ENCODE data around the gene KCNH5. TPM values are rescaled to one million over a fixed set of nuclear protein-coding genes. Genes with fewer than 3 reads are reported as not detected.
"Not testable (repeated sequence)": the region's sequence is repeated elsewhere in the genome, so short reads cannot be mapped to it uniquely, and the experiment has no call there.

KCNH5 gene
- total RNA-seq, 3 donors from 2014 or later, result not detected

DNA sequence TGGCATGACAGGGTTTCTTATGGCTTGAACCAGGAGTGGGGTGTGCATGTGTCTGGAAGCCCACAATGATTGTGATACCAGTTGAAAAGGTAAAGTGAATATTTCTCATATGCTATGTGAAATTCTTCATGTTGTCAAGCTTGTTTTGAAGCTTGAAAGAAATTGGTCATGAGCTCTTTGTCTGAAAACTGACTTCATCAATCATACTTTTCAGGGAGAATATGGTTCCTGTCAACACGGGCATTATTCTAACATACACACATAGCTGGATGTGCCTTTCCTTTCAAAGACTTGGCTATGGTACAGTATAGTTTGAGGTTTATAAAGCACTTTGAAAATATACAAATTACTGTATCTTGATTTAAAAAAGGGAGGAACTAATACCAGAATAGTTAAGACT is 158.8 kb downstream of the KCNH5 start:
- Mint-ChIP-seq H3K4me1 (ENCODE audit: low read depth) (no peaks in the 10 kb centered on the region), H3K27me3 (ENCODE audit: low read depth) (no peaks in the 10 kb centered on the region), H3K9me3 (no peaks in the 10 kb centered on the region), H3K36me3 (ENCODE audit: insufficient read depth) (no peaks in the 10 kb centered on the region), H3K4me3 (no peak overlapping the region)
- DNase-seq (no peak), ATAC-seq (no peak)

DNA sequence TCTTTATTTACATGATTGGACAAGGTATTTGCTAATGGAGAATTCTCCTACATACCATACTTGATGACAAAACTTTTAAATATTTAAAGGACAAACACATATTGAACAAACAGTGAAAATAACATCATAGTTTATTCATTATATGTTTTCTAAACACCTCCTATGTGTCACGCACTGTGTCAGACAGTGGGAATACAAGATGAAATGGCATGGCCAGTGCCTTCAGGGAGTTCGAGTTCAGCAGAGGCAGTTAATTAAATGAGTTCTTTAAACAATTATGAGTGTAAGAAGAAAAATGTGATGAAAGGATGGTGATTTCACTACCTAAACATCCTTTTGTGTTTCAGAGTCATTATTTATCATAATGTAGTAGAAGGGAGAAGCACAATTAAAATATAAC is 159.8 kb downstream of the KCNH5 start:
- DNase-seq (no peak), ATAC-seq (no peak)
- H3K27me3 Mint-ChIP-seq (ENCODE audit: low read depth), result no peaks in the 10 kb centered on the region
- no peaks in the 10 kb centered on the region for H3K9me3 Mint-ChIP-seq
- H3K4me3 Mint-ChIP-seq, result no peak overlapping the region
- H3K36me3 Mint-ChIP-seq (ENCODE audit: insufficient read depth), result no peaks in the 10 kb centered on the region
- no peaks in the 10 kb centered on the region for H3K4me1 Mint-ChIP-seq (ENCODE audit: low read depth)

DNA sequence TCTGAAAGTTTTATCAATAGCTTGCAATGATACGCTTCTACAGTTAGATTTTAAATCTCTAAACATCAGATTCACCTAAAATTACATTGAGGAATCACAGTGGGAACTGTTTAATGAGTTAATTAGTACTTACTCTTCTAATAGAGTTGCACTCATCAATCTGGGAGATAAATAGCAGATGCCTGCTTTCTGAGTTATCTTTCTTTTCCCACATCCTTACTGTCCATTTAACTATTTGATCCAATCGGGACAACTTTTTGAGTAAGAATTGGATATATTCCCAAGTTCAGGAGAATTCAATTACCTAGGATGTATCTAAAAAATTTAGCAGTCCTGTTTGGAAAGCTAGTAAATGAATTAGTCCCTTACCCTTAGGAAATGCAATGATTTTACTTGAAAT is 162.3 kb downstream of the KCNH5 start:
- Mint-ChIP-seq H3K4me3 (no peak overlapping the region), H3K36me3 (ENCODE audit: insufficient read depth) (no peaks in the 10 kb centered on the region), H3K27me3 (ENCODE audit: low read depth) (no peaks in the 10 kb centered on the region), H3K9me3 (no peaks in the 10 kb centered on the region), H3K4me1 (ENCODE audit: low read depth) (no peaks in the 10 kb centered on the region)
- no peak for ATAC-seq
- DNase-seq, result no peak

DNA sequence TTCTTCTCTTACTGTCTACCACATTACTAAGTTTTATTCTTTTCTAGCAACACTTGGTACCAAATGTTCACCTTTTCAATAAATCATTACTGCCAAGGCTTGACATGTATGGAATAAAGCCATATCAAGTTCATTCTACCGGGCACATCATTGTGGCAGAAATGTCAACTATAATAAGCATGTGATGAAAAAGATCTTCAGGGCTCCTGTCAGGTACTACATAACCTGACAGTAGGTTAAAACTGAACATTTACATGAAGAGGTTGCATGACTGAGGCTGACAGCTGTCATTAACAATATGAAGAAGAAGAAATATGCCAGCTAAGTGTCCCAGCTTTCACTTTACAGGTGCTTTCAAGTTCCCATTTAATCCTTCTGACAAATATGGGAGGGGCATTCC is 178.9 kb downstream of the KCNH5 start:
- Mint-ChIP-seq H3K4me1 (ENCODE audit: low read depth) (no peaks in the 10 kb centered on the region), H3K36me3 (ENCODE audit: insufficient read depth) (no peaks in the 10 kb centered on the region), H3K9me3 (no peaks in the 10 kb centered on the region), H3K27me3 (ENCODE audit: low read depth) (no peaks in the 10 kb centered on the region), H3K4me3 (no peak overlapping the region)
- ATAC-seq (no peak), DNase-seq (no peak)

DNA sequence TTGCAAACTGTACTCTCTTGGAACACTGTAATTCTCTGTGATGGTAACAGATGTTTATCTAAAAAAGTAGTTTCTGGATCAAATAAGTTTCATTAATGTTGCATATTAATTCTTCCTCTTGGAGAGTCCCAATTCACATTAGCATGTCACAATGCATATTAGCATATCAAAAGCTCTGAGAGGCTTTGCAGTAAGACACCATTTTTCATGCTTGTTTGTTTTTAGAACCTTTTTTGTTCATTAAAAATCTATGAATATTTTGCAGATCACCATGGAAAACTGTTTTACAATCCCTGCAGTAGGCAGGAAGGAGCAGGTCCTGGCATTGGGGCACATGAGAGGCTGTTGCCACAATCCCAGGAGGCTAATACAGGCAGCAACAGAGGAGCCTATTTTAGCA is 180.7 kb downstream of the KCNH5 start:
- DNase-seq (no peak), ATAC-seq (no peak)
- H3K27me3 Mint-ChIP-seq (ENCODE audit: low read depth), result no peaks in the 10 kb centered on the region
- no peaks in the 10 kb centered on the region for H3K36me3 Mint-ChIP-seq (ENCODE audit: insufficient read depth)
- no peaks in the 10 kb centered on the region for H3K9me3 Mint-ChIP-seq
- H3K4me3 Mint-ChIP-seq, result no peak overlapping the region
- H3K4me1 Mint-ChIP-seq (ENCODE audit: low read depth), result no peaks in the 10 kb centered on the region

DNA sequence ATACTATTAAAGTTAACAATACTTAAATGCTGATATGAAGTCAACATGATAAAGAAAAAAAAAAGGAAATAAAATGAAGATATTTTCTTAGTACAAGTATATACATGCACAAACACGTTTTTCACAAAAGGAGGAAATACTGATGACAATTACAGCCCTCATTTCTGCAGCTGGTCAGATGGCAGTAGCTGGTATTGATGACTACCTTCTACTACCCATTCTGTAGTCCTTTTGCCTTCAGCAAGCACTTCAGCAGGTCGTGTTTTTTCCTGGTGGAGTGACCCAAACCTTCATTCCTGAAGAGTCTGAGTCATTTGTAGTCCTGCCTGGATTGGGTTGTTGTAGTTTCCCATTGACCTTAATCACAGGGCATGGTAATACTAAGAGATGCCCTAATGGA is 187.2 kb downstream of the KCNH5 start:
- not testable (repeated sequence) for H3K9me3 Mint-ChIP-seq; H3K27me3 Mint-ChIP-seq (ENCODE audit: low read depth); ATAC-seq; DNase-seq; H3K36me3 Mint-ChIP-seq (ENCODE audit: insufficient read depth); H3K4me3 Mint-ChIP-seq; H3K4me1 Mint-ChIP-seq (ENCODE audit: low read depth)

DNA sequence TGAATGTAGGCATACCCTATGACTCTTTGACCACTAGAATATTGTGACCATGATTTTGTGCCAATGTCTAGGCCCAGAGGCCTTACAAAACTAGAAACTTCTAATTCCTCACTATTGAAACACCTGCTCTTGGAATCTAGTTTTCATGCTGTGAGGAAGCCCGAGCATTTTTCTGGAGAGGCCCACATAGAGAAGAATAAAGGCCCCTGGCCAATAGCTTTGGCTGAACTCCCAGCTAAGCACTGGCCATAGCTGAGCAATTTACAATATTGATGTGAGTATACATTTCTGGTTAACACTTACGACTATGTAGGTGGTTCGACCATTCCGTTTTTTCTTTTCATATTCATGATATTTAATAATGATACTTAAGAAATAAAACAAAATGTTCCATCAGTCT is 190.3 kb downstream of the KCNH5 start:
- H3K36me3 Mint-ChIP-seq (ENCODE audit: insufficient read depth), result no peaks in the 10 kb centered on the region
- no peak for ATAC-seq
- no peak for DNase-seq
- no peak overlapping the region for H3K4me3 Mint-ChIP-seq
- H3K27me3 Mint-ChIP-seq (ENCODE audit: low read depth), result no peaks in the 10 kb centered on the region
- H3K9me3 Mint-ChIP-seq, result peaks cover 6% of the 10 kb centered on the region
- H3K4me1 Mint-ChIP-seq (ENCODE audit: low read depth), result no peaks in the 10 kb centered on the region

DNA sequence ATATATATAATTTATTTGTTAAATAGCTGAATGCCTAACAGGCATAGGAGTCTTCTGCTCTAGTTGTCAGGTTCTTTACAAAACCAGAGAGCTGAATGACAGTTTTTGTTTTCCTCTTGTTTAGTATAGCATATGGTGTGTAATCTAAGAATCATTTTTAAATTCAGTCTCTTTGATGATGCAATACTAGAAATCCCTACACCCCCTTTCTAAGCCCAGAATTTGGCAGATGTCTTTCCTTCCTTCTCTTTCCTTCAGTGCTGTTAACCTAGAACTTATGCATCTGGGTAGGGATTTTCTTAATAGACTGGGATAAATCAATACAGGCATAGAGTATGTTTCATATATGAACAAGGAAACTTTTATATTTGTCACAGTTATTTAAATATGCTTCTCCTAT is 198.1 kb downstream of the KCNH5 start:
- Mint-ChIP-seq H3K4me1 (ENCODE audit: low read depth) (no peaks in the 10 kb centered on the region), H3K27me3 (ENCODE audit: low read depth) (no peaks in the 10 kb centered on the region), H3K4me3 (no peak overlapping the region), H3K9me3 (no peaks in the 10 kb centered on the region), H3K36me3 (ENCODE audit: insufficient read depth) (no peaks in the 10 kb centered on the region)
- no peak for ATAC-seq
- DNase-seq, result no peak

DNA sequence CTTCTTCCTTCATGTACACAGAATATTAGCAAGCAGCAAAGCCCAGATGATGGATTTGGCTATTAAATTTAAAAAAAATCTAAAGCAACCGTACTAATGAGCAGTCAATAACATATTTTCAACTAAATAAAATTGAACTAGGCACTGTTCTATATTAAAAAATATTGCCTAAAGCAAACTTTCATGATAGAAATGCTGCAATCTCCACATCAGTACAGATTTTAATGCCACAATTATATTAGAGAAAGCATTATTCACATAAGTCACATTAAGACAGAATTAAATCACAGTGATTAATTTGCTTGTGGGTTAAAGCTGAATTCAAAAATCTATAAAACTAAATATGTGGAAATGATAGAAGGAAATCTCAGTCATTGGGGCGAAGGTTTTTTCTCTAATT is 200.7 kb downstream of the KCNH5 start:
- Mint-ChIP-seq H3K4me1 (ENCODE audit: low read depth) (no peaks in the 10 kb centered on the region), H3K36me3 (ENCODE audit: insufficient read depth) (no peaks in the 10 kb centered on the region), H3K27me3 (ENCODE audit: low read depth) (no peaks in the 10 kb centered on the region), H3K9me3 (no peaks in the 10 kb centered on the region), H3K4me3 (no peak overlapping the region)
- DNase-seq, result no peak
- no peak for ATAC-seq

DNA sequence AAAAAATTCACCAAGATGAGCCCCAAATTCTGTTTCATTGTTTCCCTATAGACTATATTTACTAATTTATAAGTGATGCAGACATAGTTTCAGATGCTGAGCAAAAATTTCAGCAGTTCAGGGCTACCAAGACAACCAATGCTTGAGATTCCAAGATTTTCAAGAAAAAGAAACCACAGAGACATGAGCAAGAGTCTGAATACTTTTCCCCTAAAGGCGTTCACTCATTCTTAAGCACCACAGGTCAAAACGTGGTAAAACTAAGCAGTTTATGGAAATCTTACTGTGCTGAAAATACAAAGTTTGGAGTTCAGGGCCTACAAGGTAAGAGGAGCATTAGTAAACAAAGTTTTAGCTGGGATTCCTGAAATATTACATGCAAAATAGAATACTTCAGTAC is 221.2 kb downstream of the KCNH5 start:
- no peak for ATAC-seq
- DNase-seq, result no peak
- Mint-ChIP-seq H3K4me3 (no peak overlapping the region), H3K36me3 (ENCODE audit: insufficient read depth) (no peaks in the 10 kb centered on the region), H3K27me3 (ENCODE audit: low read depth) (no peaks in the 10 kb centered on the region), H3K9me3 (peaks cover 15% of the 10 kb centered on the region), H3K4me1 (ENCODE audit: low read depth) (no peaks in the 10 kb centered on the region)

DNA sequence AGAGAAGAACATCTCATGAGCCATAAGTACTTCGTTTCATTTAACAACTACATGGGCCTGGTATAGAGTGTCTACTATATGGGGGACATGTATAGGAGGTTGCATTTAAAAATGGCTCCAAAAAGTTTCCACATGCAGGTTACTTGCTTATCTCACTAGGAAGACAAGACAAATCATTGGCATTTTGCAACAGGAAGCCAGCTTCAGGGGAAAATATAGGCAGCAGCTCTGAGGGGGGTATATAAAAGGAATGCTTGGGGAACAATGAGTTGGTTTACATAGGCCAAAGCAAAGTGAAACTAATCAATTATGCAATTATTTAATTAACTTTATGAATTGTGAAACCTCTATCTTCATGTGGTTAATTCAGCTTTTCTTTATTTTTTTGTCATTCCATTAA is 225.3 kb downstream of the KCNH5 start:
- Mint-ChIP-seq H3K4me3 (no peak overlapping the region), H3K27me3 (ENCODE audit: low read depth) (no peaks in the 10 kb centered on the region), H3K36me3 (ENCODE audit: insufficient read depth) (no peaks in the 10 kb centered on the region), H3K4me1 (ENCODE audit: low read depth) (no peaks in the 10 kb centered on the region), H3K9me3 (peaks cover 10% of the 10 kb centered on the region)
- DNase-seq, result no peak
- ATAC-seq, result no peak

DNA sequence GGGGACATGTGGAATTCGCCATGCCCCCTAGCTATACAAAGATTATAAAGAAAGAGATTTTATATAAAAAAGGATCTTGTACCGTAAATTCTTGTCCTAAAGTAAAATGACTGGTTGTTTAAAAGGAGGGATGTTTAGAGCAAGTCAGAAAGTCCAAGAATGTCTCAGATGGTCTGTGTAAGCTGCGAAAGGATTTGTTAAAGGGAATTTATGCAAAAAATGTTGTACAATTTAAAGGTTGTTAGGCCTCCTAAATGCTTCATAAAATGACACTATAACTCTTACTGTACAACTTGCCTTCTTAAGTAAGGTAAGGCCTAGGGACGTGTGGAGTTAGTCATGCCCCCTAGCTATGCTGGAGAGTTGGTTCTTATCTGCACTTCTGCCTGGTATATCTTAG is 237.6 kb downstream of the KCNH5 start:
- Mint-ChIP-seq H3K36me3 (ENCODE audit: insufficient read depth) (no peaks in the 10 kb centered on the region), H3K27me3 (ENCODE audit: low read depth) (no peaks in the 10 kb centered on the region), H3K4me1 (ENCODE audit: low read depth) (no peaks in the 10 kb centered on the region), H3K9me3 (peaks cover 18% of the 10 kb centered on the region), H3K4me3 (no peak overlapping the region)
- DNase-seq (no peak), ATAC-seq (no peak)

DNA sequence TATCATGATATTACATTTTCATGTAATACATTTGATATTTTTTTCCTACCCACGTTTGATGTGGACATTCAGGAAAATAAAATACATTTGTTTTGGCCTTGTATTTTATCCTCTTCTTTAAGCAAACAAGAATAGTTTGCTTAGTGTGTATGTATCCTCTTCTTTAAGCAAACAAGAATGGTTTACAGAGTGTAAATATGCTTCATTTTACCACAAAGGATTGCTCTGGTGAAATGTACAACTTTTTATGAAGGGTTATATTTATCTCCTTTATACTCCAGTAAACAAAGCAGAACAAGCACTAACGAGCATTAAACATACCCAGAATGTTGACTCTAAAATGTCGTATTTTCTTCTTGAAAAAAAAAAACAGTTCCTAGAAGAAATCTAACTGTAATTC is 244.7 kb downstream of the KCNH5 start:
- DNase-seq (no peak), ATAC-seq (no peak)
- H3K4me3 Mint-ChIP-seq, result no peak overlapping the region
- H3K4me1 Mint-ChIP-seq (ENCODE audit: low read depth), result no peaks in the 10 kb centered on the region
- H3K36me3 Mint-ChIP-seq (ENCODE audit: insufficient read depth), result no peaks in the 10 kb centered on the region
- peaks cover 4% of the 10 kb centered on the region for H3K9me3 Mint-ChIP-seq
- H3K27me3 Mint-ChIP-seq (ENCODE audit: low read depth), result no peaks in the 10 kb centered on the region

DNA sequence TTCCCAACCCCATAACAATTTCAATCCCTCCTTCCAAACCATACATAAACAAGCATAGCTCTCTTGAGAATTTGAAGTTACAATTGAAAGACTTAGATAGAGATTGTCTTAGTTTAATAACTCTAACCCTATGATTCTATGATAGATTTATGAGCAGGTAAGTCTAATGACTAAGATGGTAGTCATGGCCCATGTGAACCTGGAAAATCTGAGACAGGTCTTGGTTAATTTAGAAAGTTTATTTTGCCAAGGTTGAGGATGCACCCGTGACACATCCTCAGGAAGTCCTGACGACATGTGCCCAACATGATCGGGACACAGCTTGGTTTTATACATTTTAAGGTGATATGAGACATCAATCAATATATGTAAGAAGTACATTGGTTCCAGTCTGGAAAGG is 248.8 kb downstream of the KCNH5 start:
- no peaks in the 10 kb centered on the region for H3K36me3 Mint-ChIP-seq (ENCODE audit: insufficient read depth)
- no peak overlapping the region for H3K4me3 Mint-ChIP-seq
- H3K4me1 Mint-ChIP-seq (ENCODE audit: low read depth), result no peaks in the 10 kb centered on the region
- H3K9me3 Mint-ChIP-seq, result peaks cover 4% of the 10 kb centered on the region
- DNase-seq, result no peak
- no peak for ATAC-seq
- no peaks in the 10 kb centered on the region for H3K27me3 Mint-ChIP-seq (ENCODE audit: low read depth)

DNA sequence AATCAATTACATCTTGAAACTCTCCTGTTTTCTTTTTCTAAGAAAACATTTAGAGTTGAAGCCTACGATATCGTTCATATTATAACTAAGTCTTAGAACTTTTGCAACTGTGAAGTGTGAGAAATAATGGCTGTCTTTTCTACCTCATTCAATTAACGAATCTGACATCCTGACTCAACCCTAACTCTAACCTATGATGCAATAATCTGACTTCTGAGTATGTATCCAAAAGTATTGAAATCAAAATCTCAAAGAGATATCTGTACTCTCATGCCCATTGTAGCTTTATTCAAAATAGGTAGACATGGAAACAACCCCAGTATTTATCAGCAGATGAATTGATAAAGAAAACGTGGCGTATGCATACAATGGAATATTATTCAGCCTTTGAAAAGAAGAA is 252.7 kb downstream of the KCNH5 start:
- Mint-ChIP-seq H3K9me3 (peaks cover 10% of the 10 kb centered on the region), H3K4me1 (ENCODE audit: low read depth) (no peaks in the 10 kb centered on the region), H3K27me3 (ENCODE audit: low read depth) (no peaks in the 10 kb centered on the region), H3K36me3 (ENCODE audit: insufficient read depth) (no peaks in the 10 kb centered on the region), H3K4me3 (no peak overlapping the region)
- ATAC-seq (no peak), DNase-seq (no peak)

DNA sequence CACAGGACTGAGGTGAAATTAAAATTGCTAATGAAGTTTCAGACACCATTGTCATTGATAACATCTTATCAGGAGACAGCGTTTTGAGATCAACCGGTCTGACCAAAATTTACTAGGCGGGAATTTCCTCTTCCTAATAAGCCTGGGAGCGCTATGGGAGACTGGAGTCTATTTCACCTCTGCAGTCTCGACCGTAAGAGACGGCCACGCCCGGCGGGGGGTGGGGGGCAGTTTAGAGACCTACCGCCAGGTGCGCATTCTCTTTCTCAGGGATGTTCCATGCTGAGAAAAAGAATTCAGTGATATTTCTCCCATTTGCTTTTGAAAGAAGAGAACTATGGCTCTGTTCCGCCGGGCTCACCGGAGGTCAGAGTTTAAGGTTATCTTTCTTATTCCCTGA is 263.9 kb downstream of the KCNH5 start:
- DNase-seq; H3K4me1 Mint-ChIP-seq (ENCODE audit: low read depth); ATAC-seq; H3K4me3 Mint-ChIP-seq; H3K27me3 Mint-ChIP-seq (ENCODE audit: low read depth); H3K36me3 Mint-ChIP-seq (ENCODE audit: insufficient read depth): not testable (repeated sequence)
- peaks cover 18% of the 10 kb centered on the region for H3K9me3 Mint-ChIP-seq

Measured in activated T-cell treated with anti-CD3 and anti-CD28 coated beads, Interleukin-2, amount 50 U/mL, for 4 hours (primary cell).